ENCODE data around the gene OR52A1. TPM values are rescaled to one million over a fixed set of nuclear protein-coding genes. Genes with fewer than 3 reads are reported as not detected.

The OR52A1 gene
- total RNA-seq, 1 donor from 2014 or later, result not detected

DNA sequence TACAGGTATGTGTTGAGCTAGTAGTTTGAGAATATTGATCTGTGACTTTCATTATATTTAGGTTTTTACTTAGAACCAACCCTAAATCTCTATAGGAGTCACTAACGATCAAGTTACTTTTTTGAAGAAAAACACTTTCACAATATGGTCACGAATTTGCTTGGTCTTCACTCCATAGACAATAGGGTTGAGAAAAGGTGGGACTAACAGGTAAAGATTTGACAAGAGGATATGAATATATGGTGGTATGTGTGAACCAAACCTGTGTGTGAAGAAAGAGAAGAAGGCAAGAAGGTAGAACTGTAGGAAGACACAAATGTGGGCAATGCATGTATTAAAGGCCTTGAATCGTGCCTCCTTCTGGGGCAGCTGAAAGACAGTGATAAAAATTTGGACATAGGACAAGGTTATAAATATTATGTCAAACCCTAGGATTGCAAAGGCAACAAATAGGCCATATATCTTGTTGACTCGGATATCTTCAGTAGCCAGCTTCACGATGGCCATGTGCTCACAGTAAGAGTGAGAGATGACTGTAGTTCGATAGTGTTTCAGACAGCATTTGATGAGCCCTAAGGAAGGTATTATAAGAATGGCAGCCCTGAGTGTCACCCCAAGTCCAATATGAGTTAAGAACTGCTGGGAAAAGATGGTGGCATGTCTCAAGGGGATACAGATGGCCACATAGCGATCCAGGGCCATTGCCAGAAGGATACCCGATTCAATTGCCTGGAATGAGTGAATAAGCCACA is 22.8 kb downstream of the OR52A1 start:
- no peaks in the 10 kb centered on the region for H3K9me3 Mint-ChIP-seq (ENCODE audit: low read depth)
- no peaks in the 10 kb centered on the region for H3K4me1 Mint-ChIP-seq (ENCODE audit: low read depth)
- no peak overlapping the region for H3K27ac Mint-ChIP-seq (ENCODE audit: unreplicated experiment)
- no peak for DNase-seq (ENCODE audit: low spot score)
- H3K27me3 Mint-ChIP-seq (ENCODE audit: low read depth), result peaks cover 18% of the 10 kb centered on the region
- H3K4me3 Mint-ChIP-seq (ENCODE audit: unreplicated experiment), result no peak overlapping the region
- TF ChIP-seq, protein P1, sequence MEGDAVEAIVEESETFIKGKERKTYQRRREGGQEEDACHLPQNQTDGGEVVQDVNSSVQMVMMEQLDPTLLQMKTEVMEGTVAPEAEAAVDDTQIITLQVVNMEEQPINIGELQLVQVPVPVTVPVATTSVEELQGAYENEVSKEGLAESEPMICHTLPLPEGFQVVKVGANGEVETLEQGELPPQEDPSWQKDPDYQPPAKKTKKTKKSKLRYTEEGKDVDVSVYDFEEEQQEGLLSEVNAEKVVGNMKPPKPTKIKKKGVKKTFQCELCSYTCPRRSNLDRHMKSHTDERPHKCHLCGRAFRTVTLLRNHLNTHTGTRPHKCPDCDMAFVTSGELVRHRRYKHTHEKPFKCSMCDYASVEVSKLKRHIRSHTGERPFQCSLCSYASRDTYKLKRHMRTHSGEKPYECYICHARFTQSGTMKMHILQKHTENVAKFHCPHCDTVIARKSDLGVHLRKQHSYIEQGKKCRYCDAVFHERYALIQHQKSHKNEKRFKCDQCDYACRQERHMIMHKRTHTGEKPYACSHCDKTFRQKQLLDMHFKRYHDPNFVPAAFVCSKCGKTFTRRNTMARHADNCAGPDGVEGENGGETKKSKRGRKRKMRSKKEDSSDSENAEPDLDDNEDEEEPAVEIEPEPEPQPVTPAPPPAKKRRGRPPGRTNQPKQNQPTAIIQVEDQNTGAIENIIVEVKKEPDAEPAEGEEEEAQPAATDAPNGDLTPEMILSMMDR (IDR thresholded peaks at IDR 0.05), result no peak
- no peaks in the 10 kb centered on the region for H3K36me3 Mint-ChIP-seq (ENCODE audit: low read depth)

DNA sequence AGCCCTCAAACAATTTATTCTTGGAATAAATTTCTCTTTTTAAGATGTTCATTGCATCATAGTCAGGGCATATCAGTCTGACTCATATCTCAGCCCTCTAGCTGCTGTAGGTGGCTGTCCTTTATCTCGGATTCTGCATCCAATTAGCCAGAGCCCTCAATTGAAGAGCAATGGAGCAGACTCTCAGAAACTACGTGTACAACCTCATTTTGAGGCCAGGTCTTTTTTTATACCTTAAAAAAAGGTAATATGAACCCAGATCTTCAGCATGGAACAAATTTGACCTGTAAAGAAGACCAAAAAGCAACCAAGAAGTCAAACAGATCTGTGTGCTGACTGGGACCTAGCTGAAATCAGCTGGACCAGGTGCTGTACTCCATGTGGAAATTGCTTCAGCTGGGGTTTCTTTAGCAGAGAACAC is 25.1 kb downstream of the OR52A1 start:
- Mint-ChIP-seq H3K36me3 (ENCODE audit: low read depth) (no peaks in the 10 kb centered on the region), H3K4me3 (ENCODE audit: unreplicated experiment) (no peak overlapping the region), H3K9me3 (ENCODE audit: low read depth) (no peaks in the 10 kb centered on the region), H3K27me3 (ENCODE audit: low read depth) (peaks cover 25% of the 10 kb centered on the region), H3K27ac (ENCODE audit: unreplicated experiment) (no peak overlapping the region), H3K4me1 (ENCODE audit: low read depth) (no peaks in the 10 kb centered on the region)
- DNase-seq (ENCODE audit: low spot score), result no peak
- TF ChIP-seq, protein P1 (IDR thresholded peaks at IDR 0.05), result no peak

DNA sequence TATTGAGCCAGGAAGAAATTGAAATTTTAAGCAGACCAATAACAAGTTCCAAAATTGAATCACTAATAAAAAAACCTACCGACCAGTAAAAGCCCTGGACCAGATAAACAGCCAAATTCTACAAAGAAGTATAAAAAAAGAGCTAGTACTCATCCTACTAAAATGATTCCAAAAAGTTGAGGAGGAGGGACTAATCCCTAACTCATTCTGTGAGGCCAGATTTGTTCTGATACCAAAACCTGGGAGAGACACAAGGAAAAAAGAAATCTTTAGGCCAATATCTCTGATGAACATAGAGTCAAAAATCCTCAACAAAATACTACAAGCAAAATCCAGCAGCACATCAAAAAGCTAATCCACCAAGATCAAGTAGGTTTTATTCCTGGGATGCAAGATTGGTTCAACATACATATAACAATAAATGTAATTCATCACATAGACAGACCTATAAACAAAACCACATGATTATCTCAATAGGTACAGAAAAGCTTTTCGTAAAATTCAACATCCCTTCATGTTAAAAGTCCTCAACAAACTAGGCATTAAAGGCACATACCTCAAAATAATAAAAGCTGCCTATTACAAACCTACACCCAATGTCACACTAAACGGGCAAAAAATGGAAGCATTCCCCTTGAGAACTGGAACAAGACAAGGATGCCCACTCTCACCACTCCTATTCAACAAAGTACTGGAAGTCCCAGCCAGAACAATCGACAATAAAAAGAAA is 29.5 kb downstream of the OR52A1 start:
- Mint-ChIP-seq H3K4me3 (ENCODE audit: unreplicated experiment) (no peak overlapping the region), H3K9me3 (ENCODE audit: low read depth) (no peaks in the 10 kb centered on the region), H3K27me3 (ENCODE audit: low read depth) (peaks cover 33% of the 10 kb centered on the region), H3K4me1 (ENCODE audit: low read depth) (peaks cover 2% of the 10 kb centered on the region), H3K36me3 (ENCODE audit: low read depth) (no peaks in the 10 kb centered on the region), H3K27ac (ENCODE audit: unreplicated experiment) (no peak overlapping the region)
- TF ChIP-seq, protein P1 (IDR thresholded peaks at IDR 0.05), result no peak
- no peak for DNase-seq (ENCODE audit: low spot score)

DNA sequence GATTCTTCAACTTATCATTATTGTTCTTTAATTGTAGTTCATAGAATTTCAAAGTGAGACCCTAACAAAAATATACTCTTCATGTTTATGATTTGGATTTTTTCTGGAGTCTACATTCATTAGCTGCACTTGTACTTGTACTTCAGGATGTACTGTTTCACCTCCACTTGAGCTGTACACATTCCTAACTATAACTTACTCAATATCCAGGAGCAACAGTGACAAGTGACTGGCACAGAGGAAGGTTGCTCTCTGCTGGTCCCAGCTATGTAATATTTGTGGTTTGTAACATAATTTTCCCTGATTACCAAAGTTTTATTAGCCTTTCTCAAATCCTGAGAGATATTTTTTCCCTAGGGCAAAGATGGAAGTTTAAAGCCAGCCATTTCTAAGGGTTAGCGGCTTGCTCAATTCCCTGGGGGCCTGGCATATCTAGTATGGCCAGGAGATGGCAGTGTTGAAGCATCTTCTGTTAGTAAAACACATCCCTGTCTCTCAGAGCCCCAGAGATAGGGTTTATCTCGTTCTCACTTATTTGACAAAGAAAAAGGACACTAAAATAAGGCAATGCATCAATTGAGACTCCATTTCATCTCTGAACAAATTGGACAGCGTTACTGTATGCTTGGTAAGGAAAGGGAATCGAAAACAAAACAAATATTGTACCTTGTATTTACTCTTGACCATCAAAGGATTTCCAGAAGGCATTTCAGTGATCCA is 30.6 kb downstream of the OR52A1 start:
- no peak for DNase-seq (ENCODE audit: low spot score)
- no peaks in the 10 kb centered on the region for H3K36me3 Mint-ChIP-seq (ENCODE audit: low read depth)
- peaks cover 2% of the 10 kb centered on the region for H3K4me1 Mint-ChIP-seq (ENCODE audit: low read depth)
- TF ChIP-seq, protein P1 (IDR thresholded peaks at IDR 0.05), result peak; percentile 92
- H3K4me3 Mint-ChIP-seq (ENCODE audit: unreplicated experiment), result no peak overlapping the region
- H3K27ac Mint-ChIP-seq (ENCODE audit: unreplicated experiment), result no peak overlapping the region
- H3K9me3 Mint-ChIP-seq (ENCODE audit: low read depth), result no peaks in the 10 kb centered on the region
- H3K27me3 Mint-ChIP-seq (ENCODE audit: low read depth), result peaks cover 29% of the 10 kb centered on the region

DNA sequence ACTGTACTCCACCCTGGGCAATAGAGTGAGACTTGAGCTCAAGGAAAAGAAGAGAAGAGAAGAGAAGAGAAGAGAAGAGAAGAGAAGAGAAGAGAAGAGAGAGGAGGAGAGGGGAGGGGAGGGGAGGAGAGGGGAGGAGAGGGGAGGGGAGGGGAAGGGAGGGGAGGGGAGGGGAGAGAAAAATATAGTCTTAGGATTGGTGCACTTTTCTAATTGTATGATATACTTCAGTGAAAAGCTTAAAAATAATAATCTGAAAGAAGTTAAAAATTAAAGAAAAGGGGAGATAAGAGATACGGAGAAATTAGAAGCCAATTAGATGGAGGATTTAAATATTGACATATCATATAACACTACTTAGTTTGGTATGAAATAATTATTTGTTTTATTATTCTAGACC is 35.7 kb downstream of the OR52A1 start:
- Mint-ChIP-seq H3K4me3 (ENCODE audit: unreplicated experiment) (no peak overlapping the region), H3K27ac (ENCODE audit: unreplicated experiment) (no peak overlapping the region), H3K27me3 (ENCODE audit: low read depth) (peaks cover 29% of the 10 kb centered on the region), H3K36me3 (ENCODE audit: low read depth) (no peaks in the 10 kb centered on the region), H3K9me3 (ENCODE audit: low read depth) (peaks cover 6% of the 10 kb centered on the region), H3K4me1 (ENCODE audit: low read depth) (no peaks in the 10 kb centered on the region)
- TF ChIP-seq, protein P1 (IDR thresholded peaks at IDR 0.05), result no peak
- DNase-seq (ENCODE audit: low spot score), result no peak
